ENCODE results near the gene MRGPRF. TPM values are rescaled to one million over a fixed set of nuclear protein-coding genes. Genes with fewer than 3 reads are reported as not detected.

The MRGPRF gene
- total and polyA plus RNA-seq, 2 experiments from 2014 or later = 20.7 to 25.3 TPM

GRCh38 chr11:68998390-68998911, 14.6 kb downstream of the MRGPRF start:
- no peak overlapping the region for H3K9ac ChIP-seq
- H4K20me1 ChIP-seq (ENCODE audit: insufficient read depth) = no peaks in the 10 kb centered on the region
- no peak overlapping the region for H3K4me3 ChIP-seq
- H3K27ac ChIP-seq = no peak overlapping the region
- no peaks in the 10 kb centered on the region for H3K36me3 ChIP-seq (ENCODE audit: low read depth)
- H3K4me2 ChIP-seq (ENCODE audit: unreplicated experiment) = no peak overlapping the region
- in situ Hi-C loops (cut with MboI) = no loop called here
- H3K4me1 ChIP-seq (ENCODE audit: insufficient read depth) = peaks cover 12% of the 10 kb centered on the region
- H2AFZ ChIP-seq = no peak overlapping the region
- peak; percentile 15 for DNase-seq
- H3K27me3 ChIP-seq (replicated peaks; ENCODE audit: insufficient read depth) = no peaks in the 10 kb centered on the region
- 26 to 28% methylated on average over 13 of the region's 13 CpGs for WGBS, 2 experiments (ENCODE audit: low coverage in 1 of 2, low lambda C conversion rate in 2 of 2, missing lambda C conversion rate in 2 of 2)
- no peaks in the 10 kb centered on the region for H3K79me2 ChIP-seq (ENCODE audit: insufficient read depth)
- peaks cover 15% of the 10 kb centered on the region for H3F3A ChIP-seq (ENCODE audit: insufficient read depth)
- no peaks in the 10 kb centered on the region for H3K9me2 ChIP-seq (ENCODE audit: insufficient read depth)
- no peaks in the 10 kb centered on the region for H3K9me3 ChIP-seq (ENCODE audit: low read depth)
- TF ChIP-seq EZH2phosphoT487 (IDR thresholded peaks at IDR 0.05; ENCODE audit: insufficient read depth, low read depth) (no peak), EZH2 (IDR thresholded peaks at IDR 0.05; ENCODE audit: insufficient read depth, poor library complexity, severe bottlenecking) (no peak)

- TF ChIP-seq EZH2phosphoT487 (IDR thresholded peaks at IDR 0.05; ENCODE audit: insufficient read depth, low read depth) (no peak), EZH2 (IDR thresholded peaks at IDR 0.05; ENCODE audit: insufficient read depth, poor library complexity, severe bottlenecking) (no peak)
- H3K4me1 ChIP-seq (ENCODE audit: insufficient read depth) = peaks cover 12% of the 10 kb centered on the region
- no peaks in the 10 kb centered on the region for H3K9me3 ChIP-seq (ENCODE audit: low read depth)
- no peak overlapping the region for H3K9ac ChIP-seq
- H3K4me2 ChIP-seq (ENCODE audit: unreplicated experiment) = no peak overlapping the region
- no peaks in the 10 kb centered on the region for H4K20me1 ChIP-seq (ENCODE audit: insufficient read depth)
- no peak overlapping the region for H3K4me3 ChIP-seq
- no peaks in the 10 kb centered on the region for H3K79me2 ChIP-seq (ENCODE audit: insufficient read depth)
- peaks cover 15% of the 10 kb centered on the region for H3F3A ChIP-seq (ENCODE audit: insufficient read depth)
- no peaks in the 10 kb centered on the region for H3K36me3 ChIP-seq (ENCODE audit: low read depth)
- no peaks in the 10 kb centered on the region for H3K27me3 ChIP-seq (replicated peaks; ENCODE audit: insufficient read depth)
- no peak for DNase-seq
- no peak overlapping the region for H3K27ac ChIP-seq
- H2AFZ ChIP-seq = no peak overlapping the region
- in situ Hi-C loops (cut with MboI) = no loop called here
- no peaks in the 10 kb centered on the region for H3K9me2 ChIP-seq (ENCODE audit: insufficient read depth)
These were observed 15.1 kb downstream of the MRGPRF start for GRCh38 chr11:68997995-68998348.

- WGBS, 2 experiments (ENCODE audit: low coverage in 1 of 2, low lambda C conversion rate in 2 of 2, missing lambda C conversion rate in 2 of 2) = 76% methylated on average over 19 of the region's 19 CpGs
- TF ChIP-seq EZH2 (IDR thresholded peaks at IDR 0.05; ENCODE audit: insufficient read depth, poor library complexity, severe bottlenecking) (no peak), EZH2phosphoT487 (IDR thresholded peaks at IDR 0.05; ENCODE audit: insufficient read depth, low read depth) (no peak)
- peaks cover 15% of the 10 kb centered on the region for H3F3A ChIP-seq (ENCODE audit: insufficient read depth)
- H3K4me1 ChIP-seq (ENCODE audit: insufficient read depth) = peaks cover 12% of the 10 kb centered on the region
- no peaks in the 10 kb centered on the region for H3K9me3 ChIP-seq (ENCODE audit: low read depth)
- H4K20me1 ChIP-seq (ENCODE audit: insufficient read depth) = no peaks in the 10 kb centered on the region
- H3K79me2 ChIP-seq (ENCODE audit: insufficient read depth) = no peaks in the 10 kb centered on the region
- no peak overlapping the region for H3K4me2 ChIP-seq (ENCODE audit: unreplicated experiment)
- DNase-seq = no peak
- no peak overlapping the region for H3K4me3 ChIP-seq
- no peaks in the 10 kb centered on the region for H3K9me2 ChIP-seq (ENCODE audit: insufficient read depth)
- no peaks in the 10 kb centered on the region for H3K36me3 ChIP-seq (ENCODE audit: low read depth)
- H3K27ac ChIP-seq = no peak overlapping the region
- no peak overlapping the region for H3K9ac ChIP-seq
- H3K27me3 ChIP-seq (replicated peaks; ENCODE audit: insufficient read depth) = no peaks in the 10 kb centered on the region
- in situ Hi-C loops (cut with MboI) = no loop called here
- no peak overlapping the region for H2AFZ ChIP-seq
These were observed 15.7 kb downstream of the MRGPRF start for GRCh38 chr11:68997124-68997994.

GRCh38 chr11:68996376-68997123, 16.5 kb downstream of the MRGPRF start:
- Histone ChIP-seq H3K36me3 (ENCODE audit: low read depth) (no peaks in the 10 kb centered on the region), H3K79me2 (ENCODE audit: insufficient read depth) (no peaks in the 10 kb centered on the region), H3K9me3 (ENCODE audit: low read depth) (no peaks in the 10 kb centered on the region), H3K27me3 (replicated peaks; ENCODE audit: insufficient read depth) (no peaks in the 10 kb centered on the region), H3K4me2 (ENCODE audit: unreplicated experiment) (no peak overlapping the region), H3K9ac (no peak overlapping the region), H2AFZ (no peak overlapping the region), H3K4me1 (ENCODE audit: insufficient read depth) (peaks cover 12% of the 10 kb centered on the region), H3K4me3 (no peak overlapping the region), H3F3A (ENCODE audit: insufficient read depth) (peaks cover 15% of the 10 kb centered on the region), H3K9me2 (ENCODE audit: insufficient read depth) (no peaks in the 10 kb centered on the region), H3K27ac (no peak overlapping the region), H4K20me1 (ENCODE audit: insufficient read depth) (no peaks in the 10 kb centered on the region)
- 90 to 91% methylated on average over 24 of the region's 24 CpGs for WGBS, 2 experiments (ENCODE audit: low coverage in 1 of 2, low lambda C conversion rate in 2 of 2, missing lambda C conversion rate in 2 of 2)
- in situ Hi-C loops (cut with MboI) = no loop called here
- no peak for DNase-seq
- no peak for TF ChIP-seq EZH2phosphoT487 (IDR thresholded peaks at IDR 0.05; ENCODE audit: insufficient read depth, low read depth)
- TF ChIP-seq EZH2 (IDR thresholded peaks at IDR 0.05; ENCODE audit: insufficient read depth, poor library complexity, severe bottlenecking) = no peak

All from GM23248 (cell line).